ENCODE data around the gene LIN7C. TPM values are rescaled to one million over a fixed set of nuclear protein-coding genes. Genes with fewer than 3 reads are reported as not detected.

Gene LIN7C
- total and polyA plus RNA-seq, 4 donors: 5.2 to 43.7 (median 25.8) TPM

- Histone ChIP-seq H3K27me3 (ENCODE audit: control insufficient read depth in 4 of 4, insufficient read depth in 4 of 4, low read length in 3 of 4) (no peaks in the 10 kb centered on the region), H3K27ac (ENCODE audit: low read depth in 1 of 2, low read length in 2 of 2) (peak overlapping the region; percentile 89 to 97), H3K9me3 (ENCODE audit: control insufficient read depth in 4 of 4, low read length in 3 of 4) (no peaks in the 10 kb centered on the region), H3K9ac (ENCODE audit: low read depth in 1 of 2, low read length in 2 of 2) (peak overlapping the region; percentile 89 to 99), H3K4me1 (ENCODE audit: control insufficient read depth in 4 of 4, insufficient read depth in 4 of 4, low read length in 3 of 4) (peaks cover 4 to 20% (median 18%) of the 10 kb centered on the region in 4 donors), H3K36me3 (ENCODE audit: control insufficient read depth in 4 of 4, insufficient read depth in 3 of 4, low read depth in 1 of 4, low read length in 3 of 4) (peaks cover 1 to 11% (median 4%) of the 10 kb centered on the region in 4 donors), H3K4me3 (ENCODE audit: low read depth in 1 of 3, low read length in 3 of 3) (peak overlapping the region; percentile 63 to 100 (median 71))
- DNase-seq (ENCODE audit: low spot score): no peak
- TF ChIP-seq, protein P1, sequence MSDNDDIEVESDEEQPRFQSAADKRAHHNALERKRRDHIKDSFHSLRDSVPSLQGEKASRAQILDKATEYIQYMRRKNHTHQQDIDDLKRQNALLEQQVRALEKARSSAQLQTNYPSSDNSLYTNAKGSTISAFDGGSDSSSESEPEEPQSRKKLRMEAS (IDR thresholded peaks at IDR 0.05): no peak
- TF ChIP-seq REST (IDR thresholded peaks at IDR 0.05) (no peak), CTCF (IDR thresholded peaks at IDR 0.05; ENCODE audit: low read depth, low read length, missing input control) (no peak), JUND (IDR thresholded peaks at IDR 0.05) (no peak), SP1 (IDR thresholded peaks at IDR 0.05) (no peak), RXRA (IDR thresholded peaks at IDR 0.05) (no peak), YY1 (IDR thresholded peaks at IDR 0.05) (no peak)
- 5% methylated on average over 5 of the region's 5 CpGs for WGBS
Observed at GRCh38 chr11:27505781-27506180, 788 bp downstream of the LIN7C start.

GRCh38 chr11:27504205-27504604 lies 2.4 kb downstream of the LIN7C start:
- WGBS: 68% methylated on average over 2 of the region's 2 CpGs

More at GRCh38 chr11:27504205-27504604, 2.4 kb downstream of the LIN7C start:
- Histone ChIP-seq H3K27ac (ENCODE audit: low read depth in 1 of 2, low read length in 2 of 2) (no peak overlapping the region), H3K9me3 (ENCODE audit: control insufficient read depth in 4 of 4, low read length in 3 of 4) (no peaks in the 10 kb centered on the region), H3K36me3 (ENCODE audit: control insufficient read depth in 4 of 4, insufficient read depth in 3 of 4, low read depth in 1 of 4, low read length in 3 of 4) (peaks cover 1 to 21% (median 12%) of the 10 kb centered on the region in 4 donors), H3K4me1 (ENCODE audit: control insufficient read depth in 4 of 4, insufficient read depth in 4 of 4, low read length in 3 of 4) (peaks cover 4 to 20% (median 18%) of the 10 kb centered on the region in 4 donors), H3K27me3 (ENCODE audit: control insufficient read depth in 4 of 4, insufficient read depth in 4 of 4, low read length in 3 of 4) (no peaks in the 10 kb centered on the region), H3K9ac (ENCODE audit: low read depth in 1 of 2, low read length in 2 of 2) (no peak overlapping the region), H3K4me3 (ENCODE audit: low read depth in 1 of 3, low read length in 3 of 3) (no peak overlapping the region)
- DNase-seq (ENCODE audit: low spot score): no peak
- TF ChIP-seq FOXA1 (IDR thresholded peaks at IDR 0.05) (no peak), GABPA (IDR thresholded peaks at IDR 0.05 in 1 of 2, conservative IDR thresholded peaks at IDR 0.05 in 1 of 2) (no peak), YY1 (IDR thresholded peaks at IDR 0.05) (no peak), TAF1 (conservative IDR thresholded peaks at IDR 0.05) (no peak), CTCF (IDR thresholded peaks at IDR 0.05; ENCODE audit: low read depth, low read length, missing input control) (no peak), RAD21 (IDR thresholded peaks at IDR 0.05) (no peak), REST (IDR thresholded peaks at IDR 0.05) (no peak)
- TF ChIP-seq, protein P1 (IDR thresholded peaks at IDR 0.05): no peak

Measured in liver (tissue), 9 donors.